ENCODE results near the gene UTP25. TPM values are rescaled to one million over a fixed set of nuclear protein-coding genes. Genes with fewer than 3 reads are reported as not detected.

The UTP25 gene
- total RNA-seq, 1 experiment from 2014 or later = 6.9 TPM

- Histone ChIP-seq H3K27me3 (replicated peaks) (no peaks in the 10 kb centered on the region), H3K36me3 (no peaks in the 10 kb centered on the region), H3K27ac (no peak overlapping the region), H3K4me1 (replicated peaks) (no peaks in the 10 kb centered on the region), H3K9me3 (replicated peaks) (no peaks in the 10 kb centered on the region), H3K4me3 (no peak overlapping the region)
- no peak for DNase-seq (ENCODE audit: low read depth in 1 of 2, low spot score in 2 of 2)
Observed at GRCh38 chr1:209861242-209861641, 33.5 kb downstream of the UTP25 start.

- H3K36me3 ChIP-seq = no peaks in the 10 kb centered on the region
- no peak overlapping the region for H3K27ac ChIP-seq
- H3K4me3 ChIP-seq = no peak overlapping the region
- DNase-seq (ENCODE audit: low read depth in 1 of 2, low spot score in 2 of 2) = no peak
- no peaks in the 10 kb centered on the region for H3K4me1 ChIP-seq (replicated peaks)
- no peaks in the 10 kb centered on the region for H3K27me3 ChIP-seq (replicated peaks)
- H3K9me3 ChIP-seq (replicated peaks) = no peaks in the 10 kb centered on the region; the same call in 1 of the 2 replicates
Observed at GRCh38 chr1:209862391-209863356, 34.9 kb downstream of the UTP25 start.

DNA sequence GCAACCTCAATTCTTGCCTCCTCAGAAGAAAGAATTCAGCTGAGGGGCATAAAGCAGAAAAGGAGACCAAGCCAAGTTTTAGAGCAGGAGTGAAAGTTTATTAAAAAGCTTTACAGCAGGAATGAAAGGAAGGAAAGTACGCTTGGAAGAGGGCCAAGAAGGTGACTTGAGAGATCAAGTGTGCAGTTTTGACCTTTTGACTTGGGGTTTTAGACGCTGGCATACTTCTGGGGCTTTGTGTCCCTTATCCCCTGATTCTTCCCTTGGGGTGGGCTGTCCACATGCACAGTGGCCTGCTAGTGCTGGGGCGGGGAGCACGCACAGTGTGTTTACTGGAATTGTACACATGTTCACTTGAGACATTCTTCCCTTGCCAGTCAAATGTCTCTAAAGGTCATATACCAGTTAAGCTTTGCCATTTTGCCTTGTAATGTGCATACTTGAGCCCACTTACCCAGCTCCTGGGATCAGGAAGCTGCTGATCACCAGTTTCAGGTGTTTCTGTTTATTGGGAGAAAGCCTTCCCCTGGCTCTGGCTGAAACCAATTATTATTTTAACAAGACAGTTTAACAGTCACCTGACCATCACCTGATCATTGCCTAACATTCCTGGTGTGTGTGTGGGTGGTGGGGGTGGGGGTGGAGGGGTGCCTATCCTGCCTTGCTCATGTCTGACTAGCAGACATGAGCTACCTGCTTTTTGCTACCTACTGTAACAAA is 36.2 kb downstream of the UTP25 start:
- H3K4me1 ChIP-seq (replicated peaks) = no peaks in the 10 kb centered on the region
- no peak overlapping the region for H3K4me3 ChIP-seq
- H3K9me3 ChIP-seq (replicated peaks) = no peaks in the 10 kb centered on the region; the same call in 1 of the 2 replicates
- no peak overlapping the region for H3K27ac ChIP-seq
- no peaks in the 10 kb centered on the region for H3K36me3 ChIP-seq
- no peak for DNase-seq (ENCODE audit: low read depth in 1 of 2, low spot score in 2 of 2)
- H3K27me3 ChIP-seq (replicated peaks) = no peaks in the 10 kb centered on the region

DNA sequence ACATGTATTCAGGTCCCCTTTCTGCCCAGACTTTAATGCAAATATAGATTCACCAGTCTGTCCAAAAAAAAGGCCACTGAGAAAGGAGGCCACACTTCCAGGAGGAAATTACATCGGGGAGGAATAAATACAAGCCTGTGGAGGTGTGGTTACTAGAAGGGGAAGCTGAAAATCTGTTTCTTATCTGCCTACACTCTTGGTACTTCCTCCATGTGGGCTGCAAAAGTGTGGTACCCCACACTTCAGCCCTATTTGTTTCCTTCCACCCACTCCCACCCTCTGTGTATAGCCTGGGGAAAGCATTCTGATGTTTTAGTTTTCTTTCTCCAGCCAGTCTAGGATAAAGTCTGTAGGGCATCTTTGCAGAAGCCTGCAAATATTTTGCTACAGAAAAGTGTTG is 38.4 kb downstream of the UTP25 start:
- no peak for DNase-seq (ENCODE audit: low read depth in 1 of 2, low spot score in 2 of 2)
- H3K36me3 ChIP-seq = no peaks in the 10 kb centered on the region
- H3K4me3 ChIP-seq = no peak overlapping the region
- H3K27ac ChIP-seq = no peak overlapping the region
- H3K9me3 ChIP-seq (replicated peaks) = no peaks in the 10 kb centered on the region; the same call in 1 of the 2 replicates
- H3K4me1 ChIP-seq (replicated peaks) = no peaks in the 10 kb centered on the region
- H3K27me3 ChIP-seq (replicated peaks) = no peaks in the 10 kb centered on the region

GRCh38 chr1:209869291-209870149 is 41.7 kb downstream of the UTP25 start:
- DNase-seq (ENCODE audit: low read depth in 1 of 2, low spot score in 2 of 2) = no peak
- Histone ChIP-seq H3K4me1 (replicated peaks) (peaks cover 19% of the 10 kb centered on the region), H3K27ac (no peak overlapping the region), H3K9me3 (replicated peaks) (no peaks in the 10 kb centered on the region; the same call in 1 of the 2 replicates), H3K4me3 (no peak overlapping the region), H3K27me3 (replicated peaks) (no peaks in the 10 kb centered on the region), H3K36me3 (no peaks in the 10 kb centered on the region)

GRCh38 chr1:209870151-209870831 is 42.5 kb downstream of the UTP25 start:
- H3K27me3 ChIP-seq (replicated peaks) = no peaks in the 10 kb centered on the region
- no peak overlapping the region for H3K27ac ChIP-seq
- no peaks in the 10 kb centered on the region; the same call in 1 of the 2 replicates for H3K9me3 ChIP-seq (replicated peaks)
- H3K4me1 ChIP-seq (replicated peaks) = peaks cover 20% of the 10 kb centered on the region
- H3K36me3 ChIP-seq = no peaks in the 10 kb centered on the region
- DNase-seq (ENCODE audit: low read depth in 1 of 2, low spot score in 2 of 2) = no peak
- H3K4me3 ChIP-seq = no peak overlapping the region

DNA sequence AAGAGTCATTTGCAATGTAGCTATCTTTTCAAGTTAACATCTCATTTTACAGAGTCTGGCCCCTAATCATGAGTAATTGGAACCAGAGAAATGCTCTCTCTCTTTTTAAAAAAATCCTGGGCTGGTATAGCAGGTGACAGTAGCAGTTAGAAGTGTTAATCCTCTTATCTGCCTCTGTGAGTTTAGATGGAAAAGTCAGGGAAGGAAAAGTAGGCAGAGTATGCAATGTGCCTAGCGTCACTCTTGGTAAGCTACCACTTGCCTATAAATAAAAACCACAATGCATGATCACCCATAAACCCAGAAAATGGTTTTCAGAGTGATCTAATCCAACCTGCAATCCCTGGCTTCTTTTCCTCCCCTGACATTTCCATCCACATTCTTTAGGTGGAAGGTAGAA is 43.2 kb downstream of the UTP25 start:
- no peaks in the 10 kb centered on the region; the same call in 1 of the 2 replicates for H3K9me3 ChIP-seq (replicated peaks)
- DNase-seq (ENCODE audit: low read depth in 1 of 2, low spot score in 2 of 2) = no peak
- no peaks in the 10 kb centered on the region for H3K36me3 ChIP-seq
- H3K4me3 ChIP-seq = no peak overlapping the region
- H3K27ac ChIP-seq = no peak overlapping the region
- H3K4me1 ChIP-seq (replicated peaks) = peaks cover 27% of the 10 kb centered on the region
- no peaks in the 10 kb centered on the region for H3K27me3 ChIP-seq (replicated peaks)

DNA sequence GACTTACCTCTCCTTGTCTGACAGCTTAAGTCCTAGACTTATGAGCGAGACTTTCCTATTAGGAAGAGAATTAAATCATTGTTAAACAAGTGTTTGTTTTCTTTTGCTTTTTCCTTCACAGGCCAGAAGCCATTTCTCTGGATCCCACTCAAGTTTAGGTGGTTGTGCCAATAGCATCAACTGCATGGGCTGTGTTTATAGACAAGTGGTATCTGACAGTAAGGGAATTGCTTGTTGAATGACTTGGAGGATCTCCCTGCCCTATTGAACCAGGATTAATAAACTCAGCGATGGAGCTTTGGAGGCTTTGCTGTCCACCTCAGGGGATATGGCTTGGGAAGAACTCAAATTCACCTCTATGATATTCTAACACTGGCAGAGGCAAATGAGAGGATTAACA is 43.7 kb downstream of the UTP25 start:
- no peak overlapping the region for H3K4me3 ChIP-seq
- H3K36me3 ChIP-seq = no peaks in the 10 kb centered on the region
- H3K27me3 ChIP-seq (replicated peaks) = no peaks in the 10 kb centered on the region
- no peak overlapping the region for H3K27ac ChIP-seq
- no peaks in the 10 kb centered on the region; the same call in 1 of the 2 replicates for H3K9me3 ChIP-seq (replicated peaks)
- DNase-seq (ENCODE audit: low read depth in 1 of 2, low spot score in 2 of 2) = no peak
- peaks cover 32% of the 10 kb centered on the region for H3K4me1 ChIP-seq (replicated peaks)

DNA sequence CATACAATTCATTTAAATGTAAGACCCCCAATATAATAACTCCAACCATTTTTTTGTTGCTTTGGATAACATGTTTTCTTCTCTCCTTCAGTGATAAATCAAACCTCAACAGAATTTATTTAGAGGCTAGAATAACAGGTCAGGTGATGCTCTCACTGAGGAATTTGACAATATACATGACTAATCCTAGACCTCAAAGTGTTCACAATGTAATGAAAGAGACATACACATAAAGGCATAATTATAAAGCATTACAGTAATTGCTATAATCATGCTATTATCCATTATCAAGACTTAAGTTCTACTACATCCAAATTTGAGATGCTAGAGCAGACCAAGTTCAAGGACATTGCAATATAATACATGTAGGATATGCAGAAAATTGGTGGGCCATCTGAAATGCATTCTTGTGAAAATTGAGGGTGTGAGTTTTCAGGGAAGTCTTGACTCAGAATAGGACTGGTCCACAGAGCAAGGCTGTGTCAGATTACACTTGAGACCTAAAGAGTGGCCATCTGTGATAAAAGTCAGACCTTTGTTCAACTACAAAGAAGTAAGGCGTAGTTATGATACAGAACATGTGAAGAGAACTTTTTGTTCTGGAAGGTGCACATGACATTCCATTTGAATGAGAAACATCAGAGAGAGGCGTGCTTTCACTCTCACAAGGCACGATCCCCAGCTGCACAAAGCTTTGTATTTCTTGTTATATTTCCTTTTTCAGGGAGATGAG is 45.5 kb downstream of the UTP25 start:
- DNase-seq (ENCODE audit: low read depth in 1 of 2, low spot score in 2 of 2) = peak in 1 of 2 experiments; percentile 47
- Histone ChIP-seq H3K4me3 (no peak overlapping the region), H3K9me3 (replicated peaks) (no peaks in the 10 kb centered on the region), H3K27me3 (replicated peaks) (no peaks in the 10 kb centered on the region), H3K27ac (peak overlapping the region; percentile 73), H3K36me3 (no peaks in the 10 kb centered on the region), H3K4me1 (replicated peaks) (peaks cover 36% of the 10 kb centered on the region)

DNA sequence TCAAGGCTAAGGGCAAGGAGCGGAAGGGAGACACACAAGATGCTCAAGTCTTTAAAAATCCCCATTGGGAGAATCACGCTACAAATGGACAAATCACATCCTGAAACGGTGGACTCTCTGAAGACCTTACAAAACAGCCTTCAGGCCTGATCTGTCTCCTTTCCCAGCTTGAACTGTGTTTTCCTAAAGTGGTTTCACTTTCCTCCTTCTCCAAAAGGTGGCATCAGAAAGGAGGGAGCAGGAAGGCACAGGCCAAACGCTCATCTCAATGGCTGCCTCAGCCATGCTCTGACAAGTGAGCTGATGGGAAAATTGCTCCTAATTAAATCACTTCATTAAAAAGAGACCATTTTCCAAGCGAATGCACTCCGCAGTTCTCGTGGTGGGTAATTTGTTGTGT is 47.7 kb downstream of the UTP25 start:
- Histone ChIP-seq H3K27ac (peak overlapping the region; percentile 33; the same call in 1 of the 2 replicates), H3K4me3 (no peak overlapping the region), H3K27me3 (replicated peaks) (no peaks in the 10 kb centered on the region), H3K4me1 (replicated peaks) (peaks cover 47% of the 10 kb centered on the region), H3K9me3 (replicated peaks) (no peaks in the 10 kb centered on the region), H3K36me3 (no peaks in the 10 kb centered on the region)
- peak in 1 of 2 experiments; percentile 54 for DNase-seq (ENCODE audit: low read depth in 1 of 2, low spot score in 2 of 2)

DNA sequence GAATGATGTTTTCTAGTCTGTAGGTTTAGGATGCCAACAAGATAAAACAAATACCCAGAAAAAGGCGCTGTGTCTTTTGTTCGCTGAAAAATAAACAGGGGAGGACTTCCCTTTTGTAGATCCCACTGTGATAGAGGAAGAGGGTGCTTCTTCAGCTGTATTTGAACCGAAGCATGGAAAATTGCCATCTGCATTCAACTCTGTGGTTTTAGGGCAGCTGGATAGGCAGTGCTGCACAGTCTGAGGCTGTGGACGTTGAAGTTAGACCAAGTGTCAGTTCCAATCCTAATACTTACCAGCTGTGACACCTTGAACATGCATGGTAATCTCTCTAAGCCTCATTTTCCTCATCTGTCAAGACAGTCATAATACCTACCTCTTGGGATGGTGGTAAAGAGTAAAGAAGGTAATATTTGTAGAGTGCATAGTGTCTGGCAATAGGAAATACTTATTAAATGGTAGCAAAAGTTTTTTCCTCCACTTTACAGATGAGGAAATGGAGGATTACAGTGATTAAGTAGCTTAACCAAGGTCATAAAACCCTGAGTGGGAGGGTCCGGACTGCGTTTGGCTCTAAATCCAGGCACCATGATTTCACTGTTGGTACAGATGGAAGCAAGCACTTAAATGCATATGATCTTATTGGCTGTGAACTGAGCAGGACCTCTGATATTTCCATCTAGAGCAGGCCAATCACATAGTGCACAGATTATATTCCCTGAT is 48.5 kb downstream of the UTP25 start:
- Histone ChIP-seq H3K9me3 (replicated peaks) (no peaks in the 10 kb centered on the region), H3K27ac (no peak overlapping the region), H3K27me3 (replicated peaks) (no peaks in the 10 kb centered on the region), H3K4me1 (replicated peaks) (peaks cover 47% of the 10 kb centered on the region), H3K36me3 (no peaks in the 10 kb centered on the region), H3K4me3 (no peak overlapping the region)
- no peak for DNase-seq (ENCODE audit: low read depth in 1 of 2, low spot score in 2 of 2)

Data from SJSA1 (cell line).